GM19468 (cell line): ENCODE results near the gene NUF2.

ENCODE experiments used
- ATAC-seq: cut with Tn5 transposase; IDR thresholded peaks from one replicate; pipeline ENCODE4 v1.9.1; 2021; ENCODE audit warnings: mild to moderate bottlenecking, moderate library complexity, moderate number of reproducible peaks; ENCODE audit not compliant: unreplicated experiment; ENCODE audit errors: extremely low read depth

NUF2 gene

GRCh38 chr1:163397451-163398200 is 75.9 kb downstream of the NUF2 start:
- ATAC-seq, result no peak

GRCh38 chr1:163399001-163399400 is 77.2 kb downstream of the NUF2 start:
- ATAC-seq, result no peak

GRCh38 chr1:163399976-163400601 is 78.3 kb downstream of the NUF2 start:
- no peak for ATAC-seq

GRCh38 chr1:163401211-163401610 is 79.5 kb downstream of the NUF2 start:
- ATAC-seq, result no peak
